Astrocyte (in vitro differentiated cells and primary cell): ENCODE results near the gene FOXI3.

Experiments
- EZH2 ChIP-seq: IDR thresholded peaks from 2 replicates; pipeline ENCODE4 v1.6.1; 2012; ENCODE audit warnings: mild to moderate bottlenecking, low read length, inconsistent platforms; ENCODE audit not compliant: insufficient read depth
- TF ChIP-seq, protein P1 (sequence below): IDR thresholded peaks from 2 replicates; pipeline ENCODE4 v1.5.1; 2011; ENCODE audit warnings: low read depth, mild to moderate bottlenecking, inconsistent platforms, low read length, moderate library complexity; ENCODE audit not compliant: insufficient read depth

GRCh38 chr2:88398180-88398579, 54.3 kb downstream of the FOXI3 start:
- TF ChIP-seq, protein P1, sequence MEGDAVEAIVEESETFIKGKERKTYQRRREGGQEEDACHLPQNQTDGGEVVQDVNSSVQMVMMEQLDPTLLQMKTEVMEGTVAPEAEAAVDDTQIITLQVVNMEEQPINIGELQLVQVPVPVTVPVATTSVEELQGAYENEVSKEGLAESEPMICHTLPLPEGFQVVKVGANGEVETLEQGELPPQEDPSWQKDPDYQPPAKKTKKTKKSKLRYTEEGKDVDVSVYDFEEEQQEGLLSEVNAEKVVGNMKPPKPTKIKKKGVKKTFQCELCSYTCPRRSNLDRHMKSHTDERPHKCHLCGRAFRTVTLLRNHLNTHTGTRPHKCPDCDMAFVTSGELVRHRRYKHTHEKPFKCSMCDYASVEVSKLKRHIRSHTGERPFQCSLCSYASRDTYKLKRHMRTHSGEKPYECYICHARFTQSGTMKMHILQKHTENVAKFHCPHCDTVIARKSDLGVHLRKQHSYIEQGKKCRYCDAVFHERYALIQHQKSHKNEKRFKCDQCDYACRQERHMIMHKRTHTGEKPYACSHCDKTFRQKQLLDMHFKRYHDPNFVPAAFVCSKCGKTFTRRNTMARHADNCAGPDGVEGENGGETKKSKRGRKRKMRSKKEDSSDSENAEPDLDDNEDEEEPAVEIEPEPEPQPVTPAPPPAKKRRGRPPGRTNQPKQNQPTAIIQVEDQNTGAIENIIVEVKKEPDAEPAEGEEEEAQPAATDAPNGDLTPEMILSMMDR = no peak
- no peak for TF ChIP-seq EZH2
